Suppressor macrophage (primary cell): ENCODE results near the gene TCF7.
A peak's percentile ranks its signal among the peaks of the same experiment; 100 is the strongest.

Experiments used
- DNase-seq, 4 experiments: peaks; one replicate each; pipeline ENCODE4 v3.0.0-alpha.2; 2020 to 2022

The TCF7 gene

GRCh38 chr5:134114886-134115805, 665 bp downstream of the TCF7 start:
- DNase-seq, result peak in 2 of 4 experiments; percentile 35 to 44

GRCh38 chr5:134115806-134116175, 1.3 kb downstream of the TCF7 start:
- DNase-seq, result peak in 1 of 4 experiments; percentile 9

- no peak for DNase-seq
Observed at GRCh38 chr5:134116286-134116685, 1.8 kb downstream of the TCF7 start.

GRCh38 chr5:134116789-134117761, 2.6 kb downstream of the TCF7 start:
- DNase-seq, result no peak

GRCh38 chr5:134118212-134118835, 3.8 kb downstream of the TCF7 start:
- DNase-seq, result peak; percentile 15 to 65 (median 42)

- DNase-seq, result no peak
Observed at GRCh38 chr5:134119720-134120119, 5.2 kb downstream of the TCF7 start.

GRCh38 chr5:134120386-134121138, 6.1 kb downstream of the TCF7 start:
- DNase-seq, result no peak

GRCh38 chr5:134122530-134122929, 8.0 kb downstream of the TCF7 start:
- DNase-seq, result no peak

GRCh38 chr5:134123360-134123759, 8.9 kb downstream of the TCF7 start:
- no peak for DNase-seq

- DNase-seq, result no peak
Observed at GRCh38 chr5:134124289-134125038, 10.0 kb downstream of the TCF7 start.

GRCh38 chr5:134125039-134126015, 10.8 kb downstream of the TCF7 start:
- DNase-seq, result no peak

GRCh38 chr5:134127376-134127861, 12.9 kb downstream of the TCF7 start:
- no peak for DNase-seq

GRCh38 chr5:134127988-134128647, 13.6 kb downstream of the TCF7 start:
- no peak for DNase-seq

GRCh38 chr5:134128648-134128995, 14.1 kb downstream of the TCF7 start:
- DNase-seq, result no peak

- no peak for DNase-seq
Observed at GRCh38 chr5:134129411-134130238, 15.1 kb downstream of the TCF7 start.

- DNase-seq, result no peak
Observed at GRCh38 chr5:134130239-134130945, 15.9 kb downstream of the TCF7 start.

GRCh38 chr5:134131165-134131564, 16.7 kb downstream of the TCF7 start:
- no peak for DNase-seq
